ENCODE results near the gene MYBBP1A. TPM values are rescaled to one million over a fixed set of nuclear protein-coding genes. Genes with fewer than 3 reads are reported as not detected.

Gene MYBBP1A
- total and polyA plus RNA-seq, 2 of the 4 experiments (the other 2 are of a cell fraction): 22.6 to 45.9 TPM

- H3K23ac ChIP-seq (ENCODE audit: low read depth, low read length): no peak overlapping the region
- intact Hi-C loops (cut with micrococcal nuclease) (no loop called here), in situ Hi-C loops (cut with MboI; ENCODE audit: low sequenced_read_pairs) (loop anchor here (10.0 kb wide), 1 partner anchor 307 kb away; no protein-coding TSS in a partner anchor), dilution Hi-C loops (cut with HindIII; ENCODE audit: low sequenced_read_pairs, unreplicated experiment) (no loop called here)
- no peaks in the 10 kb centered on the region for H3K9me3 ChIP-seq (ENCODE audit: control insufficient read depth, insufficient read depth, low read length)
- no peak overlapping the region for H3K4ac ChIP-seq (ENCODE audit: low read depth, low read length)
- no peak overlapping the region for H2BK20ac ChIP-seq (ENCODE audit: low read depth, low read length)
- ChIA-PET POLR2A (ENCODE audit: unreplicated experiment) (no interaction called here), CTCF (interaction anchor here (0.6 to 1.0 kb wide), 2 partner anchors 12 to 26 kb away, joined by 3 to 4 read pairs; no protein-coding TSS in a partner anchor)
- H4K5ac ChIP-seq (ENCODE audit: low read depth, low read length): no peak overlapping the region; the same call in 1 of the 2 replicates
- DNase-seq: no peak
- H3K56ac ChIP-seq (ENCODE audit: extremely low read depth, insufficient read depth, low read length): no peak overlapping the region
- peaks cover 1% of the 10 kb centered on the region; the same call in 1 of the 2 replicates for H3K4me1 ChIP-seq (ENCODE audit: control insufficient read depth, insufficient read depth, low read length)
- H4K20me1 ChIP-seq (ENCODE audit: insufficient read depth, low read length): no peaks in the 10 kb centered on the region
- no peak overlapping the region for H4K8ac ChIP-seq (ENCODE audit: low read depth in 2 of 2, low read length in 2 of 2)
- H3K27me3 ChIP-seq (ENCODE audit: control insufficient read depth, insufficient read depth, low read length): peaks cover 44% of the 10 kb centered on the region
- H2AK9ac ChIP-seq (replicated peaks; ENCODE audit: low read depth, low read length, poor library complexity): no peak overlapping the region
- BruUV-seq (replicated peaks): no TSS peak
- H3K4me3 ChIP-seq (ENCODE audit: insufficient read depth, low read depth, low read length): no peak overlapping the region
- no peak overlapping the region for H3K18ac ChIP-seq (ENCODE audit: low read depth, low read length)
- H3K4me2 ChIP-seq (ENCODE audit: low read depth, low read length): no peak overlapping the region
- no peaks in the 10 kb centered on the region for H3K79me1 ChIP-seq (ENCODE audit: low read depth in 1 of 2, low read length in 2 of 2)
- H3K9ac ChIP-seq (ENCODE audit: low read depth, low read length): no peak overlapping the region
- WGBS, 2 experiments (ENCODE audit: extremely low coverage in 2 of 2, insufficient read length in 1 of 2): no CpG with 5 or more reads among the region's 8 CpGs
- H3K27ac ChIP-seq (ENCODE audit: insufficient read depth, low read length): no peak overlapping the region
- no peak overlapping the region for H2BK15ac ChIP-seq (ENCODE audit: low read depth, low read length)
- H2AFZ ChIP-seq (replicated peaks; ENCODE audit: low read length, poor library complexity): no peak overlapping the region
- H4K91ac ChIP-seq (ENCODE audit: insufficient read depth, low read depth, low read length): no peak overlapping the region
- no peak overlapping the region for H3K14ac ChIP-seq (replicated peaks; ENCODE audit: low read depth, low read length)
- no peak for TF ChIP-seq CTCF (conservative IDR thresholded peaks at IDR 0.05; ENCODE audit: low read depth, low read length)
- TF ChIP-seq MAFK (IDR thresholded peaks at IDR 0.05; ENCODE audit: low read depth, low read length): no peak
- TF ChIP-seq CEBPB (IDR thresholded peaks at IDR 0.05; ENCODE audit: low read depth, low read length): no peak
- TF ChIP-seq ELK1 (IDR thresholded peaks at IDR 0.05; ENCODE audit: borderline replicate concordance, low read depth, low read length): no peak
- TF ChIP-seq RAD21 (IDR thresholded peaks at IDR 0.05; ENCODE audit: low read length): no peak
- TF ChIP-seq RFX5 (IDR thresholded peaks at IDR 0.05; ENCODE audit: low read depth, low read length): no peak
- TF ChIP-seq NFE2L2 (IDR thresholded peaks at IDR 0.05; ENCODE audit: low read depth, low read length): no peak
- TF ChIP-seq USF2 (IDR thresholded peaks at IDR 0.05; ENCODE audit: low read depth, low read length): no peak
- TF ChIP-seq MXI1 (IDR thresholded peaks at IDR 0.05; ENCODE audit: borderline replicate concordance, low read depth, low read length): no peak
- no peak for TF ChIP-seq SMC3 (IDR thresholded peaks at IDR 0.05; ENCODE audit: low read depth, low read length)
- no peaks in the 10 kb centered on the region for H3K36me3 ChIP-seq (ENCODE audit: control insufficient read depth, insufficient read depth, low read length)
- no peak for ATAC-seq (ENCODE audit: low read depth)
- no peak overlapping the region for H2BK120ac ChIP-seq (ENCODE audit: low read depth, low read length)
- no peak overlapping the region for H2BK5ac ChIP-seq (ENCODE audit: low read depth, low read length, poor library complexity, severe bottlenecking)
- H2AK5ac ChIP-seq (ENCODE audit: low read depth, low read length): no peak overlapping the region
- no peaks in the 10 kb centered on the region for H3K9me1 ChIP-seq (ENCODE audit: insufficient read depth, low read length)
These were observed 22.3 kb upstream of the MYBBP1A start for GRCh38 chr17:4577386-4577993.
